Right lobe of liver (tissue), 4 donors: ENCODE results near the gene ABLIM2.

ENCODE experiments used
- POLR2A ChIP-seq: fragments of 450-650 bp; IDR thresholded peaks from one replicate; pipeline ENCODE4 v1.6.1; 2017; ENCODE audit warnings: antibody characterized with exemption, mild to moderate bottlenecking
- TF ChIP-seq, protein P1 (sequence below), 4 donors: fragments of 200-600 bp in 3 of 4; fragments of 450-650 bp in 1 of 4; IDR thresholded peaks; one replicate each; pipeline versions ENCODE4 v1.5.1 to v1.8.0; 2016 to 2022; ENCODE audit warnings: antibody characterized with exemption in 4 of 4, mild to moderate bottlenecking in 2 of 4
- donor health status: DM: no; HTN: no; CAD: no.
- donor health status: DM: no; HTN: no; CAD: no.
- donor health status: DM: no; HTN: yes; CAD: no.

DNA sequence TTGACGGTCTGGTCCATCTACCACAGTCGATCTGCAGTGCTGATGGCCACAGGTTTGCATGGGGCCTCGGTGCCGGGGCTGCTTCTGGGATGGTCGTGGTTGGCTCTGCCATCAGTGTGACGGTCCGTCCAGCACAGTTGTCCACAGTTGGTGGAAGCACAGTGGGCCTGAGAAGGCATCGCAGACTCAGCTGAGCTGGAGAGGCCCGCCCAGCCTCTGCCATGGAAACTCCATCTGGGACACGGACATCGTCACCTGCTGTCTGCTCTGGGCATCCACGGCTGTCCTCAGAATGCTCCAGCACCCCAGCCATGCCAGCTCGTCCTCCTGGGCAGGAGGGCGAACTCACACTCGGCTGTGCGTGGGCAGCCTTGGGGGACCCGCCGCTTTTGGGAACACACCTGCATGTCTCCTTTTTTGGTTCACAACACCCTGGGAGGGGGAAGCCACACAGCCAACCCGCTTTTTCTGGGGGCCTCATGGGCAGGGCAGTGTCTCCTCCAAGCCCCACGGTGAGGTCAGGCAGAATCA is 33.0 kb downstream of the ABLIM2 start:
- TF ChIP-seq POLR2A = no peak
- TF ChIP-seq, protein P1, sequence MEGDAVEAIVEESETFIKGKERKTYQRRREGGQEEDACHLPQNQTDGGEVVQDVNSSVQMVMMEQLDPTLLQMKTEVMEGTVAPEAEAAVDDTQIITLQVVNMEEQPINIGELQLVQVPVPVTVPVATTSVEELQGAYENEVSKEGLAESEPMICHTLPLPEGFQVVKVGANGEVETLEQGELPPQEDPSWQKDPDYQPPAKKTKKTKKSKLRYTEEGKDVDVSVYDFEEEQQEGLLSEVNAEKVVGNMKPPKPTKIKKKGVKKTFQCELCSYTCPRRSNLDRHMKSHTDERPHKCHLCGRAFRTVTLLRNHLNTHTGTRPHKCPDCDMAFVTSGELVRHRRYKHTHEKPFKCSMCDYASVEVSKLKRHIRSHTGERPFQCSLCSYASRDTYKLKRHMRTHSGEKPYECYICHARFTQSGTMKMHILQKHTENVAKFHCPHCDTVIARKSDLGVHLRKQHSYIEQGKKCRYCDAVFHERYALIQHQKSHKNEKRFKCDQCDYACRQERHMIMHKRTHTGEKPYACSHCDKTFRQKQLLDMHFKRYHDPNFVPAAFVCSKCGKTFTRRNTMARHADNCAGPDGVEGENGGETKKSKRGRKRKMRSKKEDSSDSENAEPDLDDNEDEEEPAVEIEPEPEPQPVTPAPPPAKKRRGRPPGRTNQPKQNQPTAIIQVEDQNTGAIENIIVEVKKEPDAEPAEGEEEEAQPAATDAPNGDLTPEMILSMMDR (IDR thresholded peaks at IDR 0.05) = no peak
